Measurements from ENCODE around the gene LAMC1.
A peak's percentile ranks its signal among the peaks of the same experiment; 100 is the strongest.

Gene LAMC1

DNA sequence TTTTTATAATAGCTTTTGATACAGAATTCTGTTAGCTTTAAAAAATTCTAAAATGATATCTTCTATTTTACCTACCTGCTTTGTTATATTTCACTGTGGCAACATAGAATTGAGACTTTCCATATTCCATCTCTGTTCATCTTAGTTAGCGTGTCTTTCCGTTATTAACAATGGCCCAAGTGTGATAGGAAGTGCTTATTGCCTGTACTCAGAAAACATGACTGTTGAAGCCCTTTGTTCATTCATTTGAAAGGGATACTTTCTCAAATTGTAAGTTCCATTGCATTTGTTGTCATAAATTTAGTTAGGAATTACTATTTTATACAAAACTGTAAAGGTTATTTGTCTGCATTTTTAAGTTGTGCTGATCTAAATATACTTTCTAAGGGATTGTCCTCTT lies 73.1 kb downstream of the LAMC1 start:
- TF ChIP-seq POLR2AphosphoS5 (IDR thresholded peaks at IDR 0.05; ENCODE audit: low read depth, low read length): no peak
- no peak for TF ChIP-seq TAF1 (IDR thresholded peaks at IDR 0.05; ENCODE audit: low read depth, low read length)
- no peak for DNase-seq (ENCODE audit: insufficient read length, low spot score)
- no peak for FAIRE-seq

DNA sequence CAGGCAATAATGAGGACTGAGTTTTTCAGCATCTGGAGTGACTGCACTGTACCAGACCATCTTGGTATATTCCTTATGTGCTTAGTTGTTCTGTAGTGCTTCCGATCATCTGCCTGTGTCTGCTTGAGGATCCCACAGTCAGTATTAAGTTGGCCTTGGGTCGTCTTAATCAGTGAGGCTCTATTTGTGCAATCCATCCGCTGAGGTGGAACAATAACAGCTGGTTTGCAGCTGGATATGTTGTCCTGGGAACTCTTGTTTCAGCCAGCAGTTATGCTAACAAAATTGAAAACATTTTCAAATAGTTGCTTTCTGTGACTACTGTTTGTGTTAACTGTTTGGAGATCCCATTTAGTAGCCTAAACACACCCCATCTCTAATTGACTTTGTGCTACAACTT lies 73.7 kb downstream of the LAMC1 start:
- TF ChIP-seq POLR2AphosphoS5 (IDR thresholded peaks at IDR 0.05; ENCODE audit: low read depth, low read length) (no peak), POLR2A (IDR thresholded peaks at IDR 0.05; ENCODE audit: low read depth, low read length) (no peak), PAX5 (IDR thresholded peaks at IDR 0.05; ENCODE audit: insufficient read depth, low read length, severe bottlenecking) (no peak), SPI1 (IDR thresholded peaks at IDR 0.05; ENCODE audit: low read depth, low read length) (no peak), TAF1 (IDR thresholded peaks at IDR 0.05; ENCODE audit: low read depth, low read length) (no peak), POU2F2 (IDR thresholded peaks at IDR 0.05; ENCODE audit: low read depth, low read length) (no peak)
- FAIRE-seq (no peak), DNase-seq (ENCODE audit: insufficient read length, low spot score) (no peak)

DNA sequence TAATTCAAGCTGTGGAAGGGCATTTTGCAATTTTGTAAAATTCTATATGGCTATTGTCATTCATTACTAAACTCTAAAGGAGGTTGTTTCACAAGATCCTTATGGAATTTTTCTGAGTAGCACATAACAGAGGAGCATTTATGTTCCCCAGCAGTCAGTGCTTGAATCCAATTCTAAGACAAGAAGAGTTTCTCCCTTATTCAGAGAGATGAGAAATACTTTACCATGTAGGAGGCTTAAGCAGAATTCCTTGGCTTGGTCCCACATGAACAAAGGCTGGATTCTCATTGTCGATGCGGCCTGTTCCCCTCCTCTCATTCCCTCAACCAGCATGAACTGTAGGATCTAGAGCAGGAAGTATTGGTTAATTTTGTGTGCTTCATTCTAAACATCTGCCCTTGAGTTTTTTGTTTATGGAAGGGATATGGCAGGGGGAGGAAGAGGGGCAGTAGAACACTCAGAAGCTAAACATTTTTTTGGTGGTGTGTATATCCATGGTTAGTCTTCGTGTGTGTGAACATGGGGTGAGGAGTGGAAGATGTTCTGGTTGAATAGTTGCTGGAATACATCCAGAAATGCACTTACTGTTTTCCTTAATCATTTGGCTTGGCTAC lies 74.3 kb downstream of the LAMC1 start:
- DNase-seq (ENCODE audit: insufficient read length, low spot score): no peak
- no peak for FAIRE-seq
- TF ChIP-seq TAF1 (IDR thresholded peaks at IDR 0.05; ENCODE audit: low read depth, low read length): no peak
- no peak for TF ChIP-seq POLR2A (IDR thresholded peaks at IDR 0.05; ENCODE audit: low read depth, low read length)
- no peak for TF ChIP-seq POLR2AphosphoS5 (IDR thresholded peaks at IDR 0.05; ENCODE audit: low read depth, low read length)

DNA sequence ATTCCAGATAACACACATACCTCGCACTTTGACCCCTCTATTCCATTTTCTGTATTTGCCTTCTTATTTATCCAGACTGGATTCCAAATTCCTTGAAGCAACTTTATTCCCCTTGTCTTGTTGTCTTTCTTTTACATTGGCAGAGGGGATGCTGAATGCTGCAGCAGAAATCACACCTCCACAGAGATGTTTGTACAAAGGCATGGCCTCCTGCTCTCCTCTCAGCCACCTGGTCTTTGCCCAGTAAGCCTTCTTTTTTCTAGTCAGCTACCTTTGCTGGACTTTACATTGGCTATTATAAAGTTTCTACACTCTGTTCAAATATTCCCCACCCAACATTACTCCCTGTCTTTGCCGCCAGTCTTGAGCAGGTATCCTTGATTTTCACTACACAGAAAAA lies 75.1 kb downstream of the LAMC1 start:
- FAIRE-seq: no peak
- DNase-seq (ENCODE audit: insufficient read length, low spot score): no peak
- no peak for TF ChIP-seq TAF1 (IDR thresholded peaks at IDR 0.05; ENCODE audit: low read depth, low read length)
- no peak for TF ChIP-seq POLR2AphosphoS5 (IDR thresholded peaks at IDR 0.05; ENCODE audit: low read depth, low read length)
- TF ChIP-seq POLR2A (IDR thresholded peaks at IDR 0.05; ENCODE audit: low read depth, low read length): no peak
- no peak for TF ChIP-seq PAX5 (IDR thresholded peaks at IDR 0.05; ENCODE audit: insufficient read depth, low read length, severe bottlenecking)
- no peak for TF ChIP-seq POU2F2 (IDR thresholded peaks at IDR 0.05; ENCODE audit: low read depth, low read length)
- TF ChIP-seq SPI1 (IDR thresholded peaks at IDR 0.05; ENCODE audit: low read depth, low read length): no peak

DNA sequence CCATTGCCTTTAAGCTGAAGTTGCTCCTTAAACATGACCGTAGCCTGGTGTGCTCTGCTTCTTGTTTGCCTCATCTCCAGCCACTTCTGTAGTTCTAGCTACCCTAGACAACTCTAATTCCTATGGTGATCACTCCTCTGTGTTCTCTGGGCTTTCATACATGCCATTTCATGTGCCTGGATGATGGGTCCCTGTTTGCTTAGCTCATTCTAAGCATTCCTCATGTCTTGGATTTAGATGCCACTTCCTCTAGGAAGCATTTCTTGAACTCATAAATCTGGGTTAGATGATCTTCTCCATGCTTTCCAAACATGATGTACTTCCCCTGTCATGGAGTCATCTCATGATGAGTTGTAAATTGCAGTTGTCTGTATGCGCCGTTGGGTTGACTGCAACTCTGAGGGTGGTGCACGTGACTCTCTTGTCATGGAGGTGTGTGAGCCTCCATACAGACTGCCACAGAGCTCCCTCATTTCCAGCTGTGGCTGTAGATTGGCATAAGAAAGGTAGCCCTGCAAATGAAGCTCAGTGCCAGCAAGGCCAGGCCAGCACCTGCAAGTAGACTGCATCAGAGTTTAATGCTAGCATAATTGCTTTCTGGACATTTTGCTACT lies 77.2 kb downstream of the LAMC1 start:
- DNase-seq (ENCODE audit: insufficient read length, low spot score) (no peak), FAIRE-seq (no peak)
- TF ChIP-seq POU2F2 (IDR thresholded peaks at IDR 0.05; ENCODE audit: low read depth, low read length) (no peak), POLR2AphosphoS5 (IDR thresholded peaks at IDR 0.05; ENCODE audit: low read depth, low read length) (no peak), PAX5 (IDR thresholded peaks at IDR 0.05; ENCODE audit: insufficient read depth, low read length, severe bottlenecking) (no peak), TAF1 (IDR thresholded peaks at IDR 0.05; ENCODE audit: low read depth, low read length) (no peak), POLR2A (IDR thresholded peaks at IDR 0.05; ENCODE audit: low read depth, low read length) (no peak), SPI1 (IDR thresholded peaks at IDR 0.05; ENCODE audit: low read depth, low read length) (no peak)

DNA sequence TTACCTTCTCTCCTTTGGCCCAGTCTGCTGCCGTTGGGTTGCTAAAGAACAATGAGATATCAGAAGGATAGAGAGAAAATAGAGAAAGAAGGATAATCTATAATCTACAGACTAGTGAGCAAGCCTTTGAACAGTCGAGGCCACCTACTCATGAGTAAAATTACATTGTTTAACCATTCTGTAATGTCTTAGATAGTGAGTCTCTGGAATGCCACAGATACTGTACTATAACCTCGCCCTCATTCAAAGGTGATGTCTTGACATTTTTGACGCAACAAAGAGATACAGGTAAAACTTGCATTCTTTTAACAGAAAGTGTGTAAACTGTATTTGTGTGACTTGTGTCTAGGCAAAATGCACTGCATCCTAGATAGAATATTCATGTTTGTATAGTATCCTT lies 77.9 kb downstream of the LAMC1 start:
- TF ChIP-seq SPI1 (IDR thresholded peaks at IDR 0.05; ENCODE audit: low read depth, low read length) (no peak), PAX5 (IDR thresholded peaks at IDR 0.05; ENCODE audit: insufficient read depth, low read length, severe bottlenecking) (no peak), POU2F2 (IDR thresholded peaks at IDR 0.05; ENCODE audit: low read depth, low read length) (no peak), POLR2A (IDR thresholded peaks at IDR 0.05; ENCODE audit: low read depth, low read length) (no peak), POLR2AphosphoS5 (IDR thresholded peaks at IDR 0.05; ENCODE audit: low read depth, low read length) (no peak), TAF1 (IDR thresholded peaks at IDR 0.05; ENCODE audit: low read depth, low read length) (no peak)
- DNase-seq (ENCODE audit: insufficient read length, low spot score) (no peak), FAIRE-seq (no peak)

DNA sequence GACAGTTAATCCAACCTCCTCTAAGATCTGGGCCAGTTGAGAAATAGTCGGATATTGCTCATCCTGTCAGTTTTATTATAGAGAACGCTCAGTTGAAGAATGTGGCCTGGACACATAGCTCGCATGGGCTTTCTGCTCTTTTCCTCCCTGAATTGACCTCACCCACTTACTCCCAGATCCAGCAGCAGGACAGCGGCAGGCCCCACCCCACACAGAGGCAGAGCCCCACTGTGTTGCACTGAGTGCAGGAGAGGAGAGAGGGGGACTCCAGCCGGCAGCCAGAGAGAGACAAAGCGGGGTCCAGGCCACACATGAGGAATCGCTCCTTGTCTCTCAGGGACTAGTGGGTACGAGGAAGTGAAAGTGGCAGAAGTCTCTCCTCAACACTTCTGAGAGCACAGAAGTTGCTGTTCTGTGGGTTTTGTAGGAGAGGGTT lies 78.6 kb downstream of the LAMC1 start:
- no peak for FAIRE-seq
- DNase-seq (ENCODE audit: insufficient read length, low spot score): no peak
- TF ChIP-seq SPI1 (IDR thresholded peaks at IDR 0.05; ENCODE audit: low read depth, low read length) (peak; percentile 88), POLR2A (IDR thresholded peaks at IDR 0.05; ENCODE audit: low read depth, low read length) (no peak), TAF1 (IDR thresholded peaks at IDR 0.05; ENCODE audit: low read depth, low read length) (no peak)

DNA sequence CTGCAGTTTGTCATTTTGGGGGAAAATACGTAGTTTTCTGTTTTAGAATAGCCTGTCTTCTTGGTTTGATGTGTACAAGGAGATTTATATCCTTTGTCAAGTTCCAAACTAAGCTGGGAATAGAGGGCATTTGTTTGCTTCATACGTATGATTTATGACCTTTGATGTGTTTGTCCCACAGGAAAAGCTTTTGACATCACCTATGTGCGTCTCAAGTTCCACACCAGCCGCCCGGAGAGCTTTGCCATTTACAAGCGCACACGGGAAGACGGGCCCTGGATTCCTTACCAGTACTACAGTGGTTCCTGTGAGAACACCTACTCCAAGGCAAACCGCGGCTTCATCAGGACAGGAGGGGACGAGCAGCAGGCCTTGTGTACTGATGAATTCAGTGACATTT lies 79.9 kb downstream of the LAMC1 start:
- TF ChIP-seq POLR2AphosphoS5 (IDR thresholded peaks at IDR 0.05; ENCODE audit: low read depth, low read length) (no peak), SPI1 (IDR thresholded peaks at IDR 0.05; ENCODE audit: low read depth, low read length) (no peak), POU2F2 (IDR thresholded peaks at IDR 0.05; ENCODE audit: low read depth, low read length) (no peak), POLR2A (IDR thresholded peaks at IDR 0.05; ENCODE audit: low read depth, low read length) (no peak), PAX5 (IDR thresholded peaks at IDR 0.05; ENCODE audit: insufficient read depth, low read length, severe bottlenecking) (no peak), TAF1 (IDR thresholded peaks at IDR 0.05; ENCODE audit: low read depth, low read length) (no peak)
- DNase-seq (ENCODE audit: insufficient read length, low spot score) (no peak), FAIRE-seq (no peak)

DNA sequence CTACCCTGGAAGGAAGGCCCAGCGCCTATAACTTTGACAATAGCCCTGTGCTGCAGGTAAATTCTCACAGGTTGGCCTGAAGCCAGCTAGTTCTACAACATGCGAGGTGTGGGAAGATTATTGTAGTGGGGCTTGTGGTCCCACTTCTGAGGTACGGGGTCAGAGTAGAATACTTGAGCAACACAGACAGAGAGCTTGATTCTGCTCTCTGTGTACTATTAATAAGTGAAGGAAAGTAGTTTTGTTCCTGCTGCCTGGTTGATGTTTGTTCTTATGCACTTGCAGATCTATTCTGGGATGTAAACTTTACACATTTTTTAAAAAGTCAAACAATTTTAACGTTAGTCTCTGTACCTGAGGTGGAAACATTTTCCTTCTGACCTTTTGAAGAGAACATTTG lies 80.4 kb downstream of the LAMC1 start:
- DNase-seq (ENCODE audit: insufficient read length, low spot score): no peak
- TF ChIP-seq SPI1 (IDR thresholded peaks at IDR 0.05; ENCODE audit: low read depth, low read length) (no peak), POLR2AphosphoS5 (IDR thresholded peaks at IDR 0.05; ENCODE audit: low read depth, low read length) (no peak), POLR2A (IDR thresholded peaks at IDR 0.05; ENCODE audit: low read depth, low read length) (no peak), TAF1 (IDR thresholded peaks at IDR 0.05; ENCODE audit: low read depth, low read length) (no peak), POU2F2 (IDR thresholded peaks at IDR 0.05; ENCODE audit: low read depth, low read length) (no peak), PAX5 (IDR thresholded peaks at IDR 0.05; ENCODE audit: insufficient read depth, low read length, severe bottlenecking) (no peak)

DNA sequence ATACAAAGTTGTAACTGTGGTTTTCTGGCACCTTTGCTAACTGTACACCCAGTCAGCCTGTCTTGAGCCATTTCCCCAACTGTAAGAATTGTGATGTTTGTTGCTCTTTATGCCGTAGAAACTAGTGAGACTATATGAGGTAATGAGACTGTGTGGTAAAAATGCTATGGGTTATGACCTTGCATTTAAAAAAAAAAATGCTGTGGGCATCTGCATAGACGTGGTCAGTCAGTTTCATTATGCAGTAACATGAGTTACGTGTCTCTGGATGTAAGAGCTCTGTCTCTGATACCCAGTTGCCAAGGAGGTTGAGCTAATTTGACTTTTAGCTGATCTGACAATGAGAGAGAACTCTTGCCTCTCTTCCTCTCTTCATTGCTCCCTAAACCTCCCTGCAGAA lies 82.2 kb downstream of the LAMC1 start:
- DNase-seq (ENCODE audit: insufficient read length, low spot score) (no peak), FAIRE-seq (no peak)
- no peak for TF ChIP-seq POLR2A (IDR thresholded peaks at IDR 0.05; ENCODE audit: low read depth, low read length)
- no peak for TF ChIP-seq TAF1 (IDR thresholded peaks at IDR 0.05; ENCODE audit: low read depth, low read length)
- TF ChIP-seq SPI1 (IDR thresholded peaks at IDR 0.05; ENCODE audit: low read depth, low read length): no peak
- TF ChIP-seq POLR2AphosphoS5 (IDR thresholded peaks at IDR 0.05; ENCODE audit: low read depth, low read length): no peak
- no peak for TF ChIP-seq PAX5 (IDR thresholded peaks at IDR 0.05; ENCODE audit: insufficient read depth, low read length, severe bottlenecking)
- TF ChIP-seq POU2F2 (IDR thresholded peaks at IDR 0.05; ENCODE audit: low read depth, low read length): no peak

More for the DNA sequence above, 80.4 kb downstream of the LAMC1 start:
- FAIRE-seq: no peak
